Endodermal cell (in vitro differentiated cells): Measurements from ENCODE around the gene FTO. TPM values are rescaled to one million over a fixed set of nuclear protein-coding genes. Genes with fewer than 3 reads are reported as not detected.
A peak's percentile ranks its signal among the peaks of the same experiment; 100 is the strongest.
"Not testable (repeated sequence)": the region's sequence is repeated elsewhere in the genome, so short reads cannot be mapped to it uniquely, and the experiment has no call there.

Experiments used
- DNase-seq: peaks from one replicate; pipeline ENCODE4 v3.0.0-alpha.2; 2017
- H3K27ac ChIP-seq: 2 replicates; pipeline ENCODE4 v1.5.1; 2013; ENCODE audit warnings: mild to moderate bottlenecking, low read depth, low read length, moderate library complexity
- H3K27me3 ChIP-seq: 2 replicates; pipeline ENCODE4 v1.6.1; 2013; ENCODE audit warnings: mild to moderate bottlenecking, low read length, moderate library complexity; ENCODE audit not compliant: insufficient read depth, control insufficient read depth, poor library complexity, severe bottlenecking
- H3K36me3 ChIP-seq: 2 replicates; pipeline ENCODE4 v1.7.0; 2013; ENCODE audit warnings: mild to moderate bottlenecking, low read length, moderate library complexity; ENCODE audit not compliant: control insufficient read depth, insufficient read depth
- H3K4me1 ChIP-seq: one replicate; pipeline ENCODE4 v1.7.0; 2013; ENCODE audit warnings: low read length; ENCODE audit not compliant: control insufficient read depth, insufficient read depth
- H3K4me3 ChIP-seq: 2 replicates; pipeline ENCODE4 v1.5.1; 2013; ENCODE audit warnings: mild to moderate bottlenecking, low read length, moderate library complexity
- H3K9ac ChIP-seq: 2 replicates; pipeline ENCODE4 v1.6.1; 2013; ENCODE audit warnings: mild to moderate bottlenecking, low read length, moderate library complexity; ENCODE audit not compliant: poor library complexity, severe bottlenecking; ENCODE audit errors: extremely low read depth
- H3K9me3 ChIP-seq: 2 replicates; pipeline ENCODE4 v1.6.1; 2013; ENCODE audit warnings: mild to moderate bottlenecking, low read length, moderate library complexity; ENCODE audit not compliant: control insufficient read depth
- H3K27ac Mint-ChIP-seq: 2 replicates; pipeline ENCODE4 v1.8.0; 2020; ENCODE audit warnings: mixed read lengths
- H3K27me3 Mint-ChIP-seq: 2 replicates; pipeline ENCODE4 v1.8.0; 2021; ENCODE audit warnings: mild to moderate bottlenecking, mixed read lengths; ENCODE audit not compliant: insufficient read depth
- H3K36me3 Mint-ChIP-seq: 2 replicates; pipeline ENCODE4 v1.8.0; 2020; ENCODE audit warnings: low read depth, mixed read lengths
- H3K4me1 Mint-ChIP-seq: 2 replicates; pipeline ENCODE4 v1.8.0; 2020; ENCODE audit warnings: mixed read lengths
- H3K4me3 Mint-ChIP-seq: 2 replicates; pipeline ENCODE4 v1.8.0; 2020; ENCODE audit warnings: mild to moderate bottlenecking, moderate library complexity, mixed read lengths
- H3K9me3 Mint-ChIP-seq: 2 replicates; pipeline ENCODE4 v1.8.0; 2020; ENCODE audit warnings: mild to moderate bottlenecking, mixed read lengths
- WGBS, 2 experiments: methylation state at CpG; one replicate each; pipeline versions ENCODE4 v1.1.5 to v1.1.7; 2013; ENCODE audit warnings: missing lambda C conversion rate in 2 of 2, mixed read lengths in 1 of 2; ENCODE audit not compliant: insufficient coverage in 1 of 2, insufficient read length in 1 of 2; 5-methylcytosine and 5-hydroxymethylcytosine counted together
- total RNA-seq, 2 donors: library from RNA; stranded (reverse); fragmentation: NEBNext Ultra II Directional in 1 of 2; extraction: Animal tissue kit (Norgen Biotek cat#: 25700) in 1 of 2; gene quantifications; 2 replicates in 1 of 2; 3 replicates in 1 of 2; pipeline ENCODE4 v1.2.1, GENCODE V29; 2021
- TF ChIP-seq, protein P1 (sequence below): fragments of 200-600 bp; sonication (generic); conservative IDR thresholded peaks from 2 replicates; pipeline ENCODE4 v1.5.0; 2021; ENCODE audit warnings: antibody characterized with exemption, mild to moderate bottlenecking

Gene FTO
- total RNA-seq, 2 donors from 2014 or later, result 80.3 to 102 TPM

DNA sequence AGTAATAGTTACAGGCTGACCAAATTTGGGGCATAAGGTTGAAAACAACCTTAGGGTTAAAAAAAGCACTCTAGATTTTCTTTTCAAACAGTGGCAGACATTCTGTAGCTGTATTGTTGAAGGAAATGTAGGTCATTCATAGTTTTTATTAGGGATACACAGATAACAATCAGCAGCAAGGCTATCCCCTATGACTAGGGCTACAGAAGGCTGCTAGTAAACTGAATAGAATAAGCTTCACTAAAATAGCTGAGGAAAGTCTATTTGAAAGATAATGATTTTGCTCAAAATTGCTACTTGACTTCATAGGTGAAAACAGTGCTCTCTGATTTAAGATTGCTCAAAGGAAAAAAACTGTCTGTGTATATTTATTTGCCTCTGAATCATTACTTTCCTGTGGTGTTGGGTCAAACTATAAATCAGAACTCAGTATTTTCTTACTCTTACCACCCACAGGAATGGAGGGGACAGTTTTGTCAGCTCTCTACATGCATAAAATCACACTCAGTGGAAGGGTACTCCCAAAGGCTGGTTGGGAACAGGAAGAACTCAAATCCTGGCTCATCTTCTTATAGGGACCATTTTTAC lies 25.1 kb upstream of the FTO start:
- DNase-seq, result no peak
- no peaks in the 10 kb centered on the region for H3K4me1 ChIP-seq
- TF ChIP-seq, protein P1, sequence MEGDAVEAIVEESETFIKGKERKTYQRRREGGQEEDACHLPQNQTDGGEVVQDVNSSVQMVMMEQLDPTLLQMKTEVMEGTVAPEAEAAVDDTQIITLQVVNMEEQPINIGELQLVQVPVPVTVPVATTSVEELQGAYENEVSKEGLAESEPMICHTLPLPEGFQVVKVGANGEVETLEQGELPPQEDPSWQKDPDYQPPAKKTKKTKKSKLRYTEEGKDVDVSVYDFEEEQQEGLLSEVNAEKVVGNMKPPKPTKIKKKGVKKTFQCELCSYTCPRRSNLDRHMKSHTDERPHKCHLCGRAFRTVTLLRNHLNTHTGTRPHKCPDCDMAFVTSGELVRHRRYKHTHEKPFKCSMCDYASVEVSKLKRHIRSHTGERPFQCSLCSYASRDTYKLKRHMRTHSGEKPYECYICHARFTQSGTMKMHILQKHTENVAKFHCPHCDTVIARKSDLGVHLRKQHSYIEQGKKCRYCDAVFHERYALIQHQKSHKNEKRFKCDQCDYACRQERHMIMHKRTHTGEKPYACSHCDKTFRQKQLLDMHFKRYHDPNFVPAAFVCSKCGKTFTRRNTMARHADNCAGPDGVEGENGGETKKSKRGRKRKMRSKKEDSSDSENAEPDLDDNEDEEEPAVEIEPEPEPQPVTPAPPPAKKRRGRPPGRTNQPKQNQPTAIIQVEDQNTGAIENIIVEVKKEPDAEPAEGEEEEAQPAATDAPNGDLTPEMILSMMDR, result no peak
- Mint-ChIP-seq H3K36me3 (peaks cover 9% of the 10 kb centered on the region), H3K27me3 (no peaks in the 10 kb centered on the region), H3K4me1 (no peaks in the 10 kb centered on the region), H3K4me3 (no peak overlapping the region), H3K27ac (no peak overlapping the region), H3K9me3 (no peaks in the 10 kb centered on the region)
- H3K9me3 ChIP-seq, result no peaks in the 10 kb centered on the region
- no peak overlapping the region for H3K9ac ChIP-seq
- H3K4me3 ChIP-seq, result no peak overlapping the region
- no peak overlapping the region for H3K27ac ChIP-seq
- H3K27me3 ChIP-seq, result no peaks in the 10 kb centered on the region
- peaks cover 6% of the 10 kb centered on the region for H3K36me3 ChIP-seq

DNA sequence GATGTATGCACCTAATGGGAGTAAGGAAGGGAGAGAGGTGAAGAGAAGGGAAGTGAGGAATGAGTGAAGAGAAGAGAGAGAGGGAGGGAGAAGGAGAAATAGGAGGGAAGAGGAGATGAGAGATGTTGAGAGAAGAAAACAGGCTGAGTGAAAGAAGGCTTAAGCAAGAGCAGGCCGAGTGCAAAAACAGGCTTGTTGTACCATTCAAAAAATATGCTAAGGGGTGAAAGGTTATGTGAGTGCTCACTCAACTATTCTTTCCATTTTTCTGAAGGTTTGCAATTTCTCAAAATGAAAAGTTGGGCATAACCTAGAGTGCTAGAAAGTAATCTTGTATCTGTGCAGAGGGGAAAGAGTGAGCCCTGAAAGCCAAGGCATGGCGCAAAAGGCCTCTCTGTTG lies 23.2 kb upstream of the FTO start:
- no peaks in the 10 kb centered on the region for H3K4me1 Mint-ChIP-seq
- Histone ChIP-seq H3K9me3 (peaks cover 8% of the 10 kb centered on the region), H3K27ac (no peak overlapping the region), H3K36me3 (peaks cover 14% of the 10 kb centered on the region), H3K4me1 (no peaks in the 10 kb centered on the region), H3K27me3 (no peaks in the 10 kb centered on the region), H3K4me3 (no peak overlapping the region), H3K9ac (no peak overlapping the region)
- peaks cover 21% of the 10 kb centered on the region for H3K36me3 Mint-ChIP-seq
- no peaks in the 10 kb centered on the region for H3K27me3 Mint-ChIP-seq
- 96 to 100% methylated on average over 2 of the region's 2 CpGs for WGBS, 2 experiments
- H3K27ac Mint-ChIP-seq, result peak overlapping the region; percentile 36
- DNase-seq, result no peak
- H3K9me3 Mint-ChIP-seq, result peaks cover 10% of the 10 kb centered on the region
- H3K4me3 Mint-ChIP-seq, result no peak overlapping the region
- TF ChIP-seq, protein P1, result no peak

DNA sequence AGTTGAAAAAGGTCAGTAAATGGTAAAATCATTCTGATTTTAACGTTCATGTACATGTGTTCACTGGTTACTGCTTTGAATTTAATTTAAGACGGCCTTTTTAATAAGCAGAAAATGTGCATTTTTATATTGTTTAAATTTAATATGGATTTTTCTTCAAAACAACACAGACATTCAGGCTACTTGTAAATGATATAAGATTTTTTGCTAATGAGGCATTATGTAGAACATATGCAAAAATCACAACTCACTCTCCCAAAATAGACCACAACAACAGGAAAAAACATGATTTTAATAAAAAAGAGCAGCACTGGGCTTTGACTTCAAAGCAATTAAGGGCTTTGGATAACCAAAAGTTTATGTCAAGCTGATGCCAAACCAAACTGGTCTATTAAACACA lies 22.6 kb upstream of the FTO start:
- Histone ChIP-seq H3K4me1 (no peaks in the 10 kb centered on the region), H3K9ac (no peak overlapping the region), H3K27me3 (no peaks in the 10 kb centered on the region), H3K36me3 (peaks cover 20% of the 10 kb centered on the region), H3K9me3 (peaks cover 8% of the 10 kb centered on the region), H3K27ac (no peak overlapping the region), H3K4me3 (no peak overlapping the region)
- DNase-seq, result no peak
- peaks cover 26% of the 10 kb centered on the region for H3K36me3 Mint-ChIP-seq
- no peaks in the 10 kb centered on the region for H3K27me3 Mint-ChIP-seq
- no peaks in the 10 kb centered on the region for H3K4me1 Mint-ChIP-seq
- H3K9me3 Mint-ChIP-seq, result peaks cover 10% of the 10 kb centered on the region
- TF ChIP-seq, protein P1, result no peak
- H3K27ac Mint-ChIP-seq, result no peak overlapping the region
- 61% methylated on average over 1 of the region's 2 CpGs; no CpG with 5 or more reads in 1 of the 2 experiments for WGBS, 2 experiments
- H3K4me3 Mint-ChIP-seq, result no peak overlapping the region

DNA sequence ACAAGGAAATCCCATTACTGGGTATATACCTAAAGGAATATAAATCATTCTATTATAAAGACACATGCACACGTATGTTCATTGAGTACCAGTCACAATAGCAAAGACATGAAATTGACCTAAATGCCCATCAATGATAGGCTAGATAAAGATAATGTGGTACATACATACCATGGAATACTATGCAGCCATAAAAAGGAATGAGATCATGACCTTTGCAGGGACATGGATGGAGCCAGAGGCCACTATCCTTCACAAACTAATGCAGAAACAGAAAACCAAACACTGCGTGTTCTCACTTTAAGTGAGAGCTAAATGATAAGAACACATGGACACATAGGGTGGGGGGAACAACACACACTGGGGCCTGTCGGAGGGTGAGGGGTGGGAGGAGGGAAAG lies 18.6 kb upstream of the FTO start:
- H3K4me3 ChIP-seq, result not testable (repeated sequence)

More for the DNA sequence above, 18.6 kb upstream of the FTO start:
- H3K27ac Mint-ChIP-seq, H3K4me3 Mint-ChIP-seq, H3K27me3 Mint-ChIP-seq, H3K27ac ChIP-seq, H3K4me1 ChIP-seq, H3K27me3 ChIP-seq, H3K4me1 Mint-ChIP-seq, H3K9me3 Mint-ChIP-seq, H3K9ac ChIP-seq, H3K9me3 ChIP-seq, DNase-seq: not testable (repeated sequence)
- 100% methylated on average over 1 to 3 of the region's 3 CpGs for WGBS, 2 experiments
- peaks cover 32% of the 10 kb centered on the region for H3K36me3 ChIP-seq
- peaks cover 30% of the 10 kb centered on the region for H3K36me3 Mint-ChIP-seq
